ENCODE data around the gene RASA3. TPM values are rescaled to one million over a fixed set of nuclear protein-coding genes. Genes with fewer than 3 reads are reported as not detected.
"Not testable (repeated sequence)": the region's sequence is repeated elsewhere in the genome, so short reads cannot be mapped to it uniquely, and the experiment has no call there.

Gene RASA3
- total RNA-seq, 3 donors from 2014 or later, result 7.9 to 19.0 (median 8.4) TPM

GRCh38 chr13:114114006-114114640 lies 18.3 kb downstream of the RASA3 start:
- ATAC-seq (no peak), DNase-seq (peak; percentile 1 to 46 (median 21))
- intact Hi-C loops (cut with DNase I, micrococcal nuclease), result no loop called here
- Histone ChIP-seq H3K9me3 (no peaks in the 10 kb centered on the region), H3K4me1 (ENCODE audit: low read depth) (peaks cover 25% of the 10 kb centered on the region), H3K4me3 (no peak overlapping the region), H3K36me3 (ENCODE audit: low read depth) (no peaks in the 10 kb centered on the region)
- TF ChIP-seq CTCF (IDR thresholded peaks at IDR 0.05), result no peak

GRCh38 chr13:114113395-114113794 lies 19.0 kb downstream of the RASA3 start:
- ATAC-seq, result not testable (repeated sequence)
- peaks cover 25% of the 10 kb centered on the region for H3K4me1 ChIP-seq (ENCODE audit: low read depth)
- DNase-seq, result peak in 1 of 3 donors; percentile 19

GRCh38 chr13:114112826-114113322 lies 19.5 kb downstream of the RASA3 start:
- no peak for TF ChIP-seq CTCF (IDR thresholded peaks at IDR 0.05)
- Histone ChIP-seq H3K36me3 (ENCODE audit: low read depth) (no peaks in the 10 kb centered on the region), H3K9me3 (no peaks in the 10 kb centered on the region), H3K4me1 (ENCODE audit: low read depth) (peaks cover 25% of the 10 kb centered on the region), H3K4me3 (no peak overlapping the region)
- DNase-seq (peak; percentile 0 to 40 (median 19)), ATAC-seq (no peak)
- intact Hi-C loops (cut with DNase I, micrococcal nuclease), result no loop called here

More at GRCh38 chr13:114113395-114113794, 19.0 kb downstream of the RASA3 start:
- H3K9me3 ChIP-seq; intact Hi-C loops (cut with DNase I, micrococcal nuclease); H3K4me3 ChIP-seq; H3K36me3 ChIP-seq (ENCODE audit: low read depth): not testable (repeated sequence)

GRCh38 chr13:114112231-114112825 lies 20.1 kb downstream of the RASA3 start:
- H3K4me3 ChIP-seq, result no peak overlapping the region
- ATAC-seq (no peak), DNase-seq (peak in 2 of 3 donors; percentile 23 to 41)
- peaks cover 25% of the 10 kb centered on the region for H3K4me1 ChIP-seq (ENCODE audit: low read depth)
- no peaks in the 10 kb centered on the region for H3K36me3 ChIP-seq (ENCODE audit: low read depth)
- no peak for TF ChIP-seq CTCF (IDR thresholded peaks at IDR 0.05)
- intact Hi-C loops (cut with DNase I, micrococcal nuclease), result no loop called here
- H3K9me3 ChIP-seq, result no peaks in the 10 kb centered on the region

GRCh38 chr13:114111577-114111976 lies 20.8 kb downstream of the RASA3 start:
- intact Hi-C loops (cut with DNase I, micrococcal nuclease), result no loop called here
- Histone ChIP-seq H3K4me1 (ENCODE audit: low read depth) (peaks cover 25% of the 10 kb centered on the region), H3K4me3 (no peak overlapping the region), H3K9me3 (no peaks in the 10 kb centered on the region), H3K36me3 (ENCODE audit: low read depth) (no peaks in the 10 kb centered on the region)
- no peak for TF ChIP-seq CTCF (IDR thresholded peaks at IDR 0.05)
- ATAC-seq (no peak), DNase-seq (peak in 1 of 3 donors; percentile 8)

GRCh38 chr13:114110830-114111189 lies 21.6 kb downstream of the RASA3 start:
- H3K4me3 ChIP-seq; ATAC-seq; intact Hi-C loops (cut with DNase I, micrococcal nuclease); H3K36me3 ChIP-seq (ENCODE audit: low read depth); DNase-seq; H3K9me3 ChIP-seq: not testable (repeated sequence)
- peaks cover 20% of the 10 kb centered on the region for H3K4me1 ChIP-seq (ENCODE audit: low read depth)

All from mucosa of descending colon (tissue), 3 donors.